GM10847 (cell line): ENCODE measurements around the gene EPS8.

ENCODE experiments used
- POLR2A ChIP-seq: IDR thresholded peaks from 2 replicates; pipeline ENCODE4 v1.6.1; 2011; ENCODE audit not compliant: insufficient read length; ENCODE audit errors: extremely low read depth

EPS8 gene

DNA sequence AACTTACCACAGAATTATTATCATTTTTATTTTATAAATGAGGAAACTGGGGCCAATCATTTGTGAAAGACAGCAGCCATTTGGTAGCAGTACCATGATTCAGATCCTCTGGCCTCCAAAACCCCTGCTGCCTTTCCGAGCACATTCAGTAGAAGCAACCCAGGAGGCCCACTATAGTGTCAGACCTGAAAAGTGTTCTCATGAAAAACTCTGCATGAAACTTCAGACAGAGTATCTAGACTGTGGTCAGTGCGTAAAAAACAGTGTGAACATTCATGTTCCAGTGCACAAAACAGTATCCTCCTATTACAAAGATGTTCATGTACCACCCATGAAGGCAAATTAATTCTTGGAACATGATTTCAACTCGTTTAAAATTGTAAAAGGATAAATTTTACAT is 112.0 kb downstream of the EPS8 start:
- no peak for TF ChIP-seq POLR2A

DNA sequence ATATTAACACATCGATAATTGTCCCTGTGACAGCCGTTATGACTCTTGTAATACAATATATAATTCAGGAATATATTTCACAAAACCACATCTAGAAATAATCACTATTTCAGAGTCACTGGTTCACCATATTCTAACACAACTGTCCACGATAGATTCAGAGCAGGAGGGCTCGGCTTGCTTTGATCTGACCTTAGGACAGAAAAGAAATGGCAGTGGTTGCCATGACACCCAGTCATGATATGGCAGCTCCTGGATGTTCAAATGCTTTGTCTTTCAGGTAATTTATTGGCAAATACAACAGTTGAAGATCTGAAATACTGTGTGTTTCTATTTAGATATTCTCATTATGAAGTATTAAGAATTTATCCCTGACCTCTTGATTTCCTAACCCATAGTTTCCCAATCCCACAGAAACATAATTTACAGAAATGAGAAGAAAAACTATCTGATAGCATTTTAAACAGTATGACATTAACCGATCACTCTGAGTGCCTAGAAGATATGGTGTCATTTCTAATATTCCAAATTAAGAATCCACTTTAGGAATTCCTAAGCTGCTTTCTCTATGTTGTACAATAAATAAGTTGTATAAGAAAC is 116.4 kb downstream of the EPS8 start:
- no peak for TF ChIP-seq POLR2A

DNA sequence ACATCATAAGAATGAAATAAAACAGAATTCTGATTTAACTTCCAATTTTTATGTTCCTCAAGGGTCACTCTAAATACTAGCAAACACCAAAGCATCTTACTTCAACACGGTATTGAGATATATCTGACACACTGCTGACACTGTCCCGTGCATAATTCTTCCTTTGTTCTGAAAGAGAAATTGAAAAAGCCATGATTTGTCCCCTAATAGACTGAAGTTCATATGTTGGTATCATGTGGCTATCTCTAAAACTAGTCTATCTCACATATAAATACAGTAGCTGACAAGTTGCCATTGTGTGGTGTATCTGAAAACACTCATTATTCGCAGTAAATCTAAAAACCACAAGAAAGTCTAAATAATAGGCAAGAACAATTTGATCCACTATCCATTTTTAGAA is 118.4 kb downstream of the EPS8 start:
- TF ChIP-seq POLR2A, result no peak

DNA sequence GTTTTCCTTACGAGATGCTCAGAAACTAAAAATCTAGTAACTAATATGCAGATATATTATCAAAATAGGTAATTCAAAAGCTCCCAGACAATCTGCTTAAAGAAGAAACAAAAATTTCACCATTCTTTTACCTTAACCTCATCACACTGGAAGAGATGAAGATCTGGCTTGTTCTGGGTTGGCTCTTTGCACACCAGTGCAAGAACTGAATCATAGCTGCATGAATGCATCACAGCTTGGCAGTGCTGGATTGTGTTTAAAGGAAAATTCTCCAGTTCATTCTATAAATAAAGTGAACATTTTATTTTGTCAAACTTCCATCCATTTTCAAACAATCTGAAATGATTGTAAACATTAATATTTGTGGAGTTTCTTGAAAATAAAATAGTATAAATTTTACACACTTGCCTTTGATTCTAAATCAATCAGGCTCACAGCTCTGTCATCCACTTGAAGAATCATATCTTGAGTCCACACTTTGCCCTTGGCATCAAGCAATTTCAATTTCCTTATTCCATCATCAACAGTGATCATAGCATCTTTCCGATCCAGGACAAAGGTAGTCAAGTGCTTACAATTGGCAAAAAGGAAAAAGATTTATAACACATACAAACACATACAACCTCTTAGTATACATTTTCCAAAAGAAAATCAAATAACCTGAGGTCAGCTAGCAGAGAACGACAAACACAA is 119.8 kb downstream of the EPS8 start:
- no peak for TF ChIP-seq POLR2A

DNA sequence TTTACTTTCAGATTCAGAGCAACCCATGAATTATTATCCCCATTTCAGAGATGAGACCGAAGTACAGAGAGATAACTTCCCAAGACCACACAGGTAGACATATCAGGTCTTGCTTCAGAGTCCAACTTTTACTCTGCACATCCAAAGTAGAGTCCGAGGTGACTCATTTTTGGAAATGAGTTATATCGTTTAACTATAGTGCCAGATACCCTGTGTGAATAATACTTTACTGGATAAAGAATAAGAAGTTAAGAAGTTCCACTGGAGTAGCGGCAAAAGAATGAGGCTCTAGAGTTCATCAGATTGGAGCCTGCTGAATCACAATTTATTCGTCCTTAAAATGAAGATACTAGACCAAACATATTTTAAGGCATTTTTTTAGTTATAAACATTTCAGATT is 124.7 kb downstream of the EPS8 start:
- no peak for TF ChIP-seq POLR2A

DNA sequence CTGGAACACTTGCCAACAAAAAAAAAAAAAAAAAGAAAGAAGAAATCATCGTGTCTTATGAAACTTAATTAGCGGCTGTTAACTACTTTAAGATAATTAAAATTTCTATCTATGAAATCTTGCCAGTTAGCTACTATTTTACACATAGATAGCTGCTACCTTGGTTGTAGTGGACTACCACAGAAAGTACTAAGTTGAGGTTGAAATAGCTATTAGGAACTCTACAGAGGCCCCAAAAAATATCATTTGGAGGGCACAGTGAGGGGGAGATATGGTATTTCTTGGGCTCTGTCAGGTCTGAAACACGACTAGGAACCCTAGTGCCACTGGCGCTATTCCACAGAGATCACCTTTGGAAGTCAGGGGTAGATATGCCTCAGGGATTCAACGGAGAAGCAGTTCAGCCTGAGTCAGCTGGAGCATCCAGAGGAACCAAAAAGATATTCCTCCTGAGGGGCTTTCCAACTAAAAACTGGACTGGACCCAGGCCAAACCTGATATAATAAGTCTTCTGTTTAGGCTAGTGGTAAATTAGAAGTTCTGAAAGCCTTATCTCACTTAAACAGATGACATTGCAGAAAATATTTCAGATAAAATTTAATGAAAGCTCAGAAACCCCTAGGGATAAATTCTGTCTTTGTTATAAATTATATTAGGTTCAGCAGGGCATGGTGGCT is 126.1 kb downstream of the EPS8 start:
- TF ChIP-seq POLR2A, result no peak

DNA sequence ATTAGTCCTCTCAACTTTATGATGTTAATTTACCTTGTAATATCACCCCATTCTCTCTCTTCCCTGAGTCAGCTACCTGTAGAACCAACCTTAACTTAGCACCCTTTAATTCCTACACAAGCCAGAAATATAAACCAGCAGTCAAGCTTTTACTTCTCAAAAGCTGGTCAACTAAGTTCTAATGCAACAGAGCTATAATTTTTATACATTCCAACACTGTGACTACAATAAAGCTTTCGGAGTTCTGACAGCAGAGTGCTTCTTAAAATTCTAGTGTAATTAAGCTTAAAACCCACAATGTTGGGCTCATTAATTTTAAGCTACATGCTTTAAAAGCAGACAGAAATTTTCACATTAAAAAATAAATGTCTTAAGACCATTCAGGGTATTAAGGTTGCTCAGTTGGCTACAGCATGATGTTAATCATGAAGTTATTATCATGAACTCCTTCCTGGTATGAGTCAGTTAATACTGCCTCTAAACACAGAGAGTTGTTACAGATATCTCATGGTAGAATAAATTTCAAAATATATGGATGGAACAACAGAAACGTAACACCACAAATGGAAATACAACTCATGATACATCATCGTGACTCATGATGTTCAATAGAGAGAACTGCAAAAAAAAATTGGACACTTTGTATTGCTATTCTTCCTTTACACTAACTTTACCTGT is 126.7 kb downstream of the EPS8 start:
- TF ChIP-seq POLR2A, result no peak

DNA sequence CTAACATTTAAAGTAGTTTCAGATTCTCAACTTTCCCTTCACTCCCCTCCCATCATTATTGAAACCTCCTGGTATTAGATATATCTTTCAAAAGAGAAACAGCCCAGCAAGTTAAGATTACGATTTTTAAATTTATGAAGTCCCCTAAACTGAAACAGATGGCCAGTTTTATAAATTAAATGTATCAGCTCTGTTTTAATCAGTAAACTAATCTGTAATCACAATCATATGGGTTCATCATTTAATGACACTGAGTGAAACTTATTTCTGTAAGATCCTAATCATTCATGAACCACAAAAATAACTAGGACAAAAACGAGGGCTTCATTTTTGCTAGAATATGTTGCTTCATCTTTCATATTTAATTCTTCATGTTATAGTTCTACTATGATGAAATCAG is 137.8 kb downstream of the EPS8 start:
- TF ChIP-seq POLR2A, result no peak

DNA sequence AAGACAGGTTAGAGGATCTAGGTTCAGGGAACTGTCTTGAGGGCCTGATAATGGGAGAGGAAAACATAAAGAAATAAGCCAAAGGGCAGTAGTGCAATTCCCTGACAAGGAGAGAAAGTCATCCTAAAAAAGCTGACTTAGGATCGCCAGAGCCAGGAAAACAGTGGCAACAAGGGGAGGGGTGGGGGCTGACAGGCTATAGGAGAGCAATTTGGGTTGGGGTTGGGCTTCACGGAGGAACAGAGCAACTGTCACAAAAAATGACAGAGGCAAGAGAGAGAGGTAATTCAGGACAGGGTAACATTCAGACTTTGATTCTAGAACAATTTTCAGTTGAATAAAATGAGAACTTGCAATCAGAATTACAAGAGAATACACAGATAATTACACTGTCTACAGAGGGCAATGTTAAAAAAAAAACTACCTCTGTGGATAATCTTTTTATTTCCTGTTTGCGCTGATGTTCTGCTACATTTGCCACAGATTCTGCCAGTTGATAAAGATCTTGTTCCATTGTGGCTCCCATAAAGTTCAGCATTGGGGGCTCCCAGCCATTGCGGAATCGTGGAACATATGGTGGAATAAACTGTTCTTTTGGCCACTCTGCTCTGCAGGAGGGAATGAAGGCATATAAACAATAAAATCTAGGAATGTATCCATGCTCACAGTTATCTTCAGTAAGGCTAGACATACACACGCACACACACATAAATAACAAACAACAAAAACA is 138.6 kb downstream of the EPS8 start:
- TF ChIP-seq POLR2A, result no peak

DNA sequence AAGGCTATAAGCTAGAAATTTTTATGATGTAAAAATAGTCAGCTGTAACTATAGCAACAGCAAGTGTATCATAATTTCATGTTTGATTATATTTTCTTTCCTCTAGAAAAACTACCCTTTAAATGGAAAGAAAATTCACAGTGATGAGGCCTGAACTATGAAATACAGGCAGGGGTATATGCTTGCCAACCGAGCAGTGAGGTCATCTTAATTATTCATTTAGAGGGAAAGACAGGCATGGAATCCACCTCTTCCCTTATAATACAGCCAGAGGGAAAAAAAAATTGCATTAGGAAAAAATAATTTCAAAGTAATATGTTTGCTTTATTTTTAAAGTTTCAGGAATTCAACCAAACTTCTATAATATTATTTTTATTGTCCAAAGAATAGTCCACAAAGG is 139.8 kb downstream of the EPS8 start:
- no peak for TF ChIP-seq POLR2A

DNA sequence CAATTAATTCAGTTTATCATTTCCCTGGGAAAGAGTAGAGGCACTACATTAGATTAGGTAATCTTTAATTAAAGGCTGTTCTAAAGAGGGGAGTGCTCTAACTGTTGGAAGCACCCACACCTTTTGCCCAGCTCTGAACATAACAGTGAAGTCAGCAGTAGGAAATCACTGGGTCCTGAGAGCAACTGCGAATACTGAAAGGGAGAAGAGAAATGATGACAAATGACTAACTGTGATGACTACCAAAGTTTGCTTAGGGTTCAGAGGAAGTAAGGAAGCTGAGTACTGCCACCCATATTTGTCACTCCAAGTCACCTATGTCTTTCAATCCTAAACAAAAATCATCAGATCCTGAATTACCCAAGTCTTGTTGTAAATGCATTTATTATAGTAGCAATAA is 140.6 kb downstream of the EPS8 start:
- no peak for TF ChIP-seq POLR2A

DNA sequence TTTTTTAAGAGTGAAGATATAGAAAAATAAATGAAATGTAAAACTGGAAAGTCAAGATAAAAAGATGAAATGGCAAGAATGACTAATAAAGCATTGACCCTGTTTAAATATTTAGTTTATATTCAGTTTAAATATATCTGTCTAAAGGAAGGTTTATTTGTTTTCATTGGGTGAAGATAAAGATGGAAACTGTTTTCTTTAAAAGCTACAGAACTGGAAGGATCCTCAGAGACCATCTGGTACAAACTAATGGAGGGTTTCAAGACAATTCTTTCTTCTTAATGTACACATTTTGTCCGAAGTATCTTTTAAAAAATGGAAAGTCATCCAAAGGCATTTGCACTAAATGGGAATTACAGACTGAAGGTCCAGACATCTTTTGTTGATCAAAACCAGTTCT is 142.6 kb downstream of the EPS8 start:
- no peak for TF ChIP-seq POLR2A

DNA sequence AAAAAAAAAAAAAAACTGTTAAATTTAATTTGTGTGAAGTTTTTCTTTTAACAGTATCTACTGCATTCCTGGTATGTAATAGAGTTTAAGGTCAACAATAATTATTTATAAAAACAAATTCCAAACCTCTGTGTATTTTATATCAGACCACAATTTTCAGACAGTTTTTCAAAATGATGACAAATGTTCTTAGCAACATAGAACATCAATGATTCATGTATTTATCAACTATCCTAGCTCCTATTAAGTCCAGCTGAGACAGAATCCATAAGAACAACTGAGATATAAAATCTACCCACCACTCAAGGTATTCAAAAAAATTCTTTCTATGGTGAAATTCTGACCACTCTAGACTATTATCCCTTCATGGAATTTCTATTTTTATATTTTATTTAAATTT is 144.5 kb downstream of the EPS8 start:
- TF ChIP-seq POLR2A, result no peak

DNA sequence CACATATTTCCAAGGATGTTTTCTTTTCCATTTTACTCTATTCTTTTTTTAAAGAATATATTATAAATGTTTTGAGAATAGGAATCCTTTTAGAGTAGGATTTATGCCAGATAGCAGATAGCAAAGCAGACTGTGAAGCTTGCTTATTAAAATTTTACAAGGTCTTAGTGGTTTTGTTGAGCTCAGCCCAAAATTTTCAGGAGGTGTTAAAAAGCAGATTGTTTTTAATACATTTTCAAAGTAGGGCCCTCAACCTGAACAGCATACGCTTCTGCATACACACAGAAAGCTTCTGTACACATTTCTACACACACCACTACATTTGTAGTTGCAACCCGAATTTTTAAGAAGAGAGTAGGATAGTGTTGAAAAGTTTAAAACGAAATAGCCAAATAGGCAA is 151.0 kb downstream of the EPS8 start:
- no peak for TF ChIP-seq POLR2A
